AG08396 (cell line): Measurements from ENCODE around the gene P2RY13.

ENCODE experiments used
- DNase-seq: peaks from one replicate; pipeline ENCODE4 v3.0.0; 2012; ENCODE audit warnings: low spot score, mixed read lengths

The P2RY13 gene

DNA sequence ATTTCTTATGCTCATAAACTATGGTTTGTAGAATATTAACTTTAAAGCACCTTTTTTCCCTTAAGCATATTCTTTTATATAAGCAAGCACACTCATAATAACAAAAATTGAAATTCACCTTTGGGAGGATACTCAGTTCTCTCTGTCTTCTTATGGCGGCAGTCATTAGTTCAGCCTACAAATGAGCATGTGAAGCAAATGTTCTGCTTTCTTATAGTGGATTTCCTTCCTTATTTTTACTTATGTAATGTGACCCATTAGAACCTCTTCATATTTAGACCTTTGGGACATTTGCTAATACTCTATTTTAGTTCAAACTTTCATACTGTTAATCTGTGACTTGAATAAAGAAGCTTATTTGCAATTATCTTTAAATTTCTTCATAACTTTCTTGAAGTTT is at the start of gene P2RY13:
TSS of gene P2RY13 (minus strand) at position 187 of the 400 bp plus-strand sequence. CDS start at position 166, 21 bp downstream.
- DNase-seq: no peak

GRCh38 chr3:151377768-151378385 is 48.5 kb upstream of the P2RY13 start:
- DNase-seq: no peak

- DNase-seq: no peak
These were observed 42.9 kb upstream of the P2RY13 start for GRCh38 chr3:151372063-151372820.

- DNase-seq: no peak
These were observed 42.2 kb upstream of the P2RY13 start for GRCh38 chr3:151371526-151371925.

DNA sequence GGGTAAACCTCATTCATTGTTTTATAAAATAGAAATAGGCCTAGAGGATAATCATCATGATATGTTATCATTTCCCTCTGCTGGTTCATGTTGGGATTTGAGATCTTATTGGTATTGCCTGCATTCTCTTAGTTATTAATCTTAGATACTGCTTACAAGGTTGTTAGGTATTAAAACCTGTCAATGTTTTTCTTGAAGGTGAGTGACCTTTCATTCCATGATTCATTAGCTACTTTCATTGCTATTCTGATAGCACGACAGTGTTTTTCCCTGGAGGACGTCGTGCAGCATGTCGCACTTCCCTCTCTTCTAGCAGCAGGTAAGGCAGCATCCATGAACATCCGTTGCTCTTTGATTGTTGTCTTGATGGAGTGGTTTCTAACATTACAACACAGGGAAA is 38.1 kb upstream of the P2RY13 start:
- no peak for DNase-seq

GRCh38 chr3:151366993-151367392 is 37.6 kb upstream of the P2RY13 start:
- DNase-seq: no peak

GRCh38 chr3:151362751-151363174 is 33.4 kb upstream of the P2RY13 start:
- no peak for DNase-seq

DNA sequence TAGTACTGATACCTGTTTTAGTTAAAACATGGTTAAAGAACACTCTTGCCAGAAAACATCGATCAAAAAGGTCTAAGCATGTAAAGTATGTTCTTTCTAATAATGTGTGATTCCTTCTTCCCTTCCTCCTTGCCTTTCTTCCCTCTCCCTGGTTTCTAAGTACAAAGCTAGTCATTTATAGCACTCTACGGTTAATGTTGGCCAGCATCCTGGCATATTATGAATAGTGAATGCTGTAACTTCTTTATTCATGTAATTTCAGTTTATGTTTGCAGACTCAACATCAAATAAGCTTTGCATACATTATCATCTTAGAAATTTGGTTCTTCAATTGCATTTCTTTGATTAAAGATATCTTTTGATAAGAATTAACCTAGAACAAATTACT is 28.1 kb upstream of the P2RY13 start:
- no peak for DNase-seq

- no peak for DNase-seq
These were observed 27.6 kb upstream of the P2RY13 start for GRCh38 chr3:151356794-151357462.

DNA sequence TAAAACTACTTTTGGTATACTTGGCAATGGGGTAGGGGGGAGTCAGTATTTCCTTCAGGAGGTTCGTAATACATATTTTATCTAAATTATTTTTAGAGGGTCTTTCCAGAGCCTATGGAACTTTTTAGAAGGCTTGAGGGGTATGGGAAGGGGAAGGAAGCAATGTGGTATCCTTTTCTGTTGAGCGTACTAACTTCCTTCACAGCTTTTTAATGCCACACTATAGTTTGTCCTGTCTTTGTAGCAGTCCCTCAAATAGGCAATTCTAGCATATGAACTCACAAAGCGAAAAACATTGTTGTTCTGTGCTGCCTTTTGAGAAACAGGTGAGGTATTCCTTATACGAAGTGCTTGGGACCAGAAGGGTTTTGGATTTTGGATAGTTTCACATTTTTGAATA is 22.3 kb upstream of the P2RY13 start:
- DNase-seq: no peak

GRCh38 chr3:151351219-151351618 is 21.9 kb upstream of the P2RY13 start:
- no peak for DNase-seq

DNA sequence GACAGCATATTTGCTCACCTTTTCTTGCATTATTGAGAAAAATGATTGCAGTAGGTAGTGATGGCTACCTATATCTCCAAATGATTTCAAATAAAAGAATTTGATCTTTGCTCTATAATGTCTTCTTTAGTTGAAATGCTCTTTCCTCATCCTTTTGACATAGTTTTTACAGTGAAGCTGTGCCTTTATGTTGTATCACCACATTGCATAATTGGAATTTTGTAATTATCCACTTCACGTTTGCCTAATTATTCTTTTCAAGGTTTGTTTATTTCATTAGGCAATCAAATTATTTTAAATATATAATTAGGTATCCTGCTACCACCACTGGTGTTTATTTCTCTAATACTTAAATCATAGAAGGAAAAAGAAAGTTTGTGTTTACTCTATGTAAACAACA is 21.3 kb upstream of the P2RY13 start:
- no peak for DNase-seq

- DNase-seq: no peak
These were observed 18.1 kb upstream of the P2RY13 start for GRCh38 chr3:151347432-151347831.

GRCh38 chr3:151346292-151346691 is 16.9 kb upstream of the P2RY13 start:
- no peak for DNase-seq

DNA sequence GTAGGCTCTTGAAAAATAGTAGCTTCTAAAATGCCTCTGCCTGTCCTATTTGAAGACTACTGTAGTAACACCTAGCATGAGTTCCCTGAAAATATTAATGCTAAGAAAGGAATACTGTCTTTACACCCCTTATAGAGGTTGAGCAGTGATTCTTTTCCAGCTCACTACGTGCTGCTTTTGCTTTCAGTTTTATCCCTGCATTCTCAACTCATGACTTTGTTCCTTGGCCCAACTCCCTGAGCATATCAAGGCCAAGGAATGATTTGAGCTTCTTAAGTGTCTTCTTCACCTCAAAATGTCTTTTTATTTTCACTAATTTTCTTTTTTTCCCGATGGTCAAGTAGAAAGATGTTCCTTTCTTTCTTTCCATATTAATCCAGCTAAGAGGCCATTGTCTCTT is 16.5 kb upstream of the P2RY13 start:
- DNase-seq: peak; percentile 26

DNA sequence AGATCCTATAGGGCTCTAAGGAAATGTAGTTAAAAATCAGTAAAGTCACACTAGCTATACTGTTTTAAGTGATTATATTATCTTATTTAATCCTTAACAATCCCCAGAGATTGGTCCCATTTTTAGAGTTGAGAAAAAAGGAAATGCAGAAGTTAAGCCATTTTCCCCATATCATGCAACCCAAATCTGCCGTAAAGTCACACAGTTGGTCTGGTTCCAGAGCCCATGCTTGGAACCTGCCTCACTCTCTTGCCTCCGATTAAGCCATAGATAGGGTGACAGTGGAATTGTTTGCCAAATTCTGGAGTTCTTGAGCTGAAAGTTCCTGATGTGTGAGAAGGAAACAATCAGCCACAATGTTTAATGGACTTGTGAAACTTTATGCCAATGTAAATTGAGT is 2.3 kb upstream of the P2RY13 start:
- DNase-seq: no peak

DNA sequence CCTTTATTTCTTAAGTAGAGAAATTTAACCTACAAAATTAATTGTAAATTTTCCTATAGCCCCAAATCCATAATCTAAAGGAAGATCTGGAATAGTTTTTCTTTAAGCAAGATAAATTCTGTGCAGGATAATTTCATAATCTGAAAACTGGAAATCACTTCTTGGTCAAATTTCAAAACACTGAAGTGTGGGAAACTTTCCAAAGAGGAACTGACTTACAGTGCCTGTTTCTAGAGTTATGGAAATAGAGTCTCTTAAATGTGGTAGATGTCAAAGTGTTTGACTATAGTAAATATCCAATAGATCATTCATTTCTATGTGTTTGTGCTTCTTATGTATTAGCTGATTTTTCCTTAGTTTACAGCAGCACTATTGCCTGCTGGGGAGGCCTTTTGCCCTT is 1.6 kb upstream of the P2RY13 start:
- no peak for DNase-seq

DNA sequence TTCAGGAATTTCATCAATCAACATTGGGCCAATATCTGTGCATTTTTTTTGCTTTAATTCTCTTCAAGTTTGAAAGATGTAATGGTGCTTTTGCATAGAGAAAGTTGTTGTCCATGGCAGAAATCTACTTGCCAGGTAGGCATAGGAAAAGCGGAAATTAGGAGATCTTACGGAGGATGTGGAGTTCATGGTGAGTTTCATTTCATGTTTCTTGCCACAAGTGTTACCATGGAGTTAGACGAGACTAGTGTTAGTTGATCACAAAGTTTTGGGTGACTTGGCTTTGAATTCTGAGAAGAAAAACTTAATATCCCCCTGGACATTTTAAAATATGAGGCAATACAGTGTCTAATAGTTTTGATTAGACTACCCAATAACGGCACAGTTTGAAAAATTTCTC is 1.0 kb upstream of the P2RY13 start:
- no peak for DNase-seq

DNA sequence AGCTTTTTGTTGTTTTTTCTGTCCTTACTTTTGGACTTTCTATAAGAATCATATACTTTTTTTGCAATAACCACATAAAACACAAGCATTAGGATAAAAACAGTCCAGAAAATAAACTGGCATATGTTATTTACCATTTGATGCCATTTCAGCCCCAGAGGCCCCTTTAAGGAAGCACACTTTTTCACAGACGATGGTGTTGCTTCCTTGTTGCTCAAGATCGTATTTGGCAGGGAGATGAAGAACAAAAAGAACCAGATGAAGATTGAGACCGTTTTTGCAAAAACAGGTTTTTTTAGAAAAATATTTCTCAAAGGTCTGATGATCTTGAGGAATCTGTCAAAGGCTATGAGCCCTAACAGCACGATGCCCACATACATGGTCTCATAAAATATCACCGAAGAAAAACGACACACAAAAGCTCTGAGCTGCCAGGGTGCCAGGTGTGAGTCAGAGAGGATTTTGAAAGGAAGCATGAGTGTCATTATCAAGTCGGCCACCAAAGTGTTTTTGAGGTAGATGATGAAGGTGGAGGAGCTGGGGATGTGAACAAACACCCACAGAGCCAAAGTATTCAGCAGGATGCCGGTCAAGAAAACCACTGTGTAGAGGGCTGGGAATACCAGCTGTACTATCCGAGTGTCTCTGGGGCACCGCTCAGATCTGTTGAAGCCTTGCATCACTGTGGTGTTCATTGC is 902 bp downstream of the P2RY13 start:
- DNase-seq: no peak

GRCh38 chr3:151327571-151328198 is 1.7 kb downstream of the P2RY13 start:
- DNase-seq: no peak

DNA sequence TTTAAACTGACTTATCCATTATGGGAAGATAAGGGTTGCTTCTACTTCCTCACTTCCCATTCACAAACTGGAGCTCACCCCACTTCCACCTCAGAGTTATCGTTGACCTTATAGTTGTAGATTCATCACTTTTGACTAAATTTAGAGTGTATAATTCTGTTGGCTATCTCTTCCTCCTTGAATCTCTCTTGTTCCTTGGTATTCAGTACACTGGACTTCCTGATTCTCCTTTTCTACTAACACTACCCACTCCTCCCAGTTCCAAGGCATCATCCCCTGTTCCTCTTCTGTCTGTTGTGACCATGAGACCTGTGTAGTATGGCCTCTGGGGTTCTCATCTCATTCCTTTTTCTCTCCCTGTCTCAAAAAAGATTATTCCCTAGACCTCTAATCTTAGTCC is 6.8 kb downstream of the P2RY13 start:
- DNase-seq: no peak

GRCh38 chr3:151321526-151321925 is 7.8 kb downstream of the P2RY13 start:
- no peak for DNase-seq
